ENCODE data around the gene WNT3A. TPM values are rescaled to one million over a fixed set of nuclear protein-coding genes. Genes with fewer than 3 reads are reported as not detected.

The WNT3A gene
- total and polyA plus RNA-seq, 10 donors = not detected

GRCh38 chr1:228047183-228047466 is 40.3 kb downstream of the WNT3A start:
- Histone ChIP-seq H3K36me3 (no peaks in the 10 kb centered on the region), H3K4me3 (no peak overlapping the region), H3K9me3 (no peaks in the 10 kb centered on the region), H3K27ac (no peak overlapping the region), H3K27me3 (replicated peaks in 1 of 7) (peaks cover 0 to 41% (median 0%) of the 10 kb centered on the region in 7 donors), H3K4me1 (no peaks in the 10 kb centered on the region)
- intact Hi-C loops (cut with DNase I; ENCODE audit: low total_unique reads) = no loop called here
- DNase-seq = peak; percentile 50
- 81 to 93% (median 82%) methylated on average over 4 to 7 of the region's 7 CpGs for WGBS, 5 donors
- TF ChIP-seq POLR2AphosphoS5 (IDR thresholded peaks at IDR 0.05) (no peak), POLR2A (IDR thresholded peaks at IDR 0.05) (no peak)
- TF ChIP-seq, protein P1, sequence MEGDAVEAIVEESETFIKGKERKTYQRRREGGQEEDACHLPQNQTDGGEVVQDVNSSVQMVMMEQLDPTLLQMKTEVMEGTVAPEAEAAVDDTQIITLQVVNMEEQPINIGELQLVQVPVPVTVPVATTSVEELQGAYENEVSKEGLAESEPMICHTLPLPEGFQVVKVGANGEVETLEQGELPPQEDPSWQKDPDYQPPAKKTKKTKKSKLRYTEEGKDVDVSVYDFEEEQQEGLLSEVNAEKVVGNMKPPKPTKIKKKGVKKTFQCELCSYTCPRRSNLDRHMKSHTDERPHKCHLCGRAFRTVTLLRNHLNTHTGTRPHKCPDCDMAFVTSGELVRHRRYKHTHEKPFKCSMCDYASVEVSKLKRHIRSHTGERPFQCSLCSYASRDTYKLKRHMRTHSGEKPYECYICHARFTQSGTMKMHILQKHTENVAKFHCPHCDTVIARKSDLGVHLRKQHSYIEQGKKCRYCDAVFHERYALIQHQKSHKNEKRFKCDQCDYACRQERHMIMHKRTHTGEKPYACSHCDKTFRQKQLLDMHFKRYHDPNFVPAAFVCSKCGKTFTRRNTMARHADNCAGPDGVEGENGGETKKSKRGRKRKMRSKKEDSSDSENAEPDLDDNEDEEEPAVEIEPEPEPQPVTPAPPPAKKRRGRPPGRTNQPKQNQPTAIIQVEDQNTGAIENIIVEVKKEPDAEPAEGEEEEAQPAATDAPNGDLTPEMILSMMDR (IDR thresholded peaks at IDR 0.05 in 8 of 11, conservative IDR thresholded peaks at IDR 0.05 in 3 of 11) = no peak

DNA sequence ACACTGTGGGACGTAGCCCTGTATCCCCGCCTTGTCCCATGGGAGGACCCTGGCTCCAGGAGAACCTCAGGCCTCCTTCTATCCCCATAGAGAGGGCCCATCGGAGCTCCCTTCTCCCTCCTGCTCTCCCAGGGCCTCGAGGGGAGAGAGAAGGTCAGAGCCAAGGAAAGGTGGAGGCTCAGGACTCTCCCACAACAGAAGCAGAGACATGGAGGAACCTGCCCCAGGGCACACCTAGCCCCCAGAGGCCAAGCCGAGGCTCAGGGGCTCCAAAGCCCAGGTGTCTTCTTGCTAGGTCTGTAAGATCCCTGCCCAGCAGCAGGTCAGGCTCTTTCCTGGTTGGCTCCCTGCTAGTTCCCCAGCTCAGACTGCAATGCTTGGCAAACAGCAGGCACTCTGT is 41.3 kb downstream of the WNT3A start:
- H3K27me3 ChIP-seq (replicated peaks in 1 of 7) = peaks cover 0 to 44% (median 0%) of the 10 kb centered on the region in 7 donors
- 55 to 89% (median 83%) methylated on average over 1 to 5 of the region's 5 CpGs for WGBS, 5 donors
- intact Hi-C loops (cut with DNase I; ENCODE audit: low total_unique reads) = no loop called here
- no peaks in the 10 kb centered on the region for H3K9me3 ChIP-seq
- H3K36me3 ChIP-seq = no peaks in the 10 kb centered on the region
- no peak overlapping the region for H3K27ac ChIP-seq
- no peaks in the 10 kb centered on the region for H3K4me1 ChIP-seq
- DNase-seq = peak; percentile 43
- TF ChIP-seq POLR2A (IDR thresholded peaks at IDR 0.05) (no peak), POLR2AphosphoS5 (IDR thresholded peaks at IDR 0.05) (no peak)
- TF ChIP-seq, protein P1 (IDR thresholded peaks at IDR 0.05 in 8 of 11, conservative IDR thresholded peaks at IDR 0.05 in 3 of 11) = no peak
- no peak overlapping the region for H3K4me3 ChIP-seq

GRCh38 chr1:228048659-228049298 is 42.0 kb downstream of the WNT3A start:
- Histone ChIP-seq H3K27ac (no peak overlapping the region), H3K4me3 (no peak overlapping the region), H3K9me3 (no peaks in the 10 kb centered on the region), H3K4me1 (no peaks in the 10 kb centered on the region), H3K27me3 (replicated peaks in 1 of 7) (peaks cover 0 to 47% (median 0%) of the 10 kb centered on the region in 7 donors), H3K36me3 (no peaks in the 10 kb centered on the region)
- 72 to 91% (median 83%) methylated on average over 6 of the region's 6 CpGs for WGBS, 5 donors
- intact Hi-C loops (cut with DNase I; ENCODE audit: low total_unique reads) = no loop called here
- peak; percentile 58 for DNase-seq
- TF ChIP-seq POLR2A (IDR thresholded peaks at IDR 0.05) (no peak), POLR2AphosphoS5 (IDR thresholded peaks at IDR 0.05) (no peak)
- TF ChIP-seq, protein P1 (IDR thresholded peaks at IDR 0.05 in 8 of 11, conservative IDR thresholded peaks at IDR 0.05 in 3 of 11) = no peak

GRCh38 chr1:228050571-228051231 is 43.9 kb downstream of the WNT3A start:
- Histone ChIP-seq H3K27ac (no peak overlapping the region), H3K27me3 (replicated peaks in 1 of 7) (peaks cover 0 to 60% (median 0%) of the 10 kb centered on the region in 7 donors), H3K36me3 (no peaks in the 10 kb centered on the region), H3K4me3 (no peak overlapping the region), H3K4me1 (no peaks in the 10 kb centered on the region), H3K9me3 (peaks cover 0 to 10% (median 0%) of the 10 kb centered on the region in 8 donors)
- intact Hi-C loops (cut with DNase I; ENCODE audit: low total_unique reads) = no loop called here
- TF ChIP-seq POLR2AphosphoS5 (IDR thresholded peaks at IDR 0.05) (no peak), POLR2A (IDR thresholded peaks at IDR 0.05) (no peak)
- TF ChIP-seq, protein P1 (IDR thresholded peaks at IDR 0.05 in 8 of 11, conservative IDR thresholded peaks at IDR 0.05 in 3 of 11) = no peak
- WGBS, 5 donors = 86 to 94% (median 92%) methylated on average over 15 to 30 of the region's 30 CpGs
- peak; percentile 56 for DNase-seq

Data from spleen (tissue), 11 donors.